Heart right ventricle (tissue), 16 donors: ENCODE results near the gene RFX3. TPM values are rescaled to one million over a fixed set of nuclear protein-coding genes. Genes with fewer than 3 reads are reported as not detected.

Experiments used
- ATAC-seq, 8 donors: fragments of 200-7000 bp; cut with Tn5 transposase; one replicate each; pipeline ENCODE4 v1.9.1; 2020; ENCODE audit warnings: mild to moderate bottlenecking in 8 of 8, moderate library complexity in 8 of 8, moderate number of reproducible peaks in 1 of 8
- DNase-seq, 2 donors: peaks; one replicate each; pipeline ENCODE4 v3.0.0-alpha.2; 2020
- H3K27ac ChIP-seq, 10 donors: fragments of 200-600 bp; sonication (generic) in 2 of 10; one replicate each; pipeline versions ENCODE4 v1.5.0 to v1.8.0; 2020 to 2022; ENCODE audit warnings: mild to moderate bottlenecking in 3 of 10
- H3K27me3 ChIP-seq, 7 donors: fragments of 200-600 bp; one replicate each; pipeline ENCODE4 v1.8.0; 2021 to 2022; ENCODE audit warnings: mild to moderate bottlenecking in 2 of 7
- H3K36me3 ChIP-seq, 9 donors: fragments of 200-600 bp; sonication (generic) in 1 of 9; one replicate each; pipeline versions ENCODE4 v1.5.0 to v1.8.0; 2020 to 2022; ENCODE audit warnings: mild to moderate bottlenecking in 2 of 9
- H3K4me1 ChIP-seq, 9 donors: fragments of 200-600 bp; sonication (generic) in 1 of 9; one replicate each; pipeline versions ENCODE4 v1.5.0 to v1.8.0; 2020 to 2022; ENCODE audit warnings: mild to moderate bottlenecking in 4 of 9
- H3K4me3 ChIP-seq, 10 donors: fragments of 200-600 bp; sonication (generic) in 2 of 10; one replicate each; pipeline versions ENCODE4 v1.5.0 to v1.8.0; 2020 to 2022; ENCODE audit warnings: mild to moderate bottlenecking in 7 of 10, moderate library complexity in 2 of 10
- H3K9me3 ChIP-seq, 11 donors: fragments of 200-600 bp in 10 of 11; sonication (generic) in 2 of 11; one replicate each; pipeline versions ENCODE4 v1.5.0 to v1.8.0; 2013 to 2022; ENCODE audit warnings: mild to moderate bottlenecking in 2 of 11, control low read depth in 1 of 11, moderate library complexity in 1 of 11
- CTCF ChIP-seq, 9 donors: fragments of 200-600 bp; sonication (generic) in 2 of 9; IDR thresholded peaks; one replicate each; pipeline versions ENCODE4 v1.5.0 to v1.8.0; 2021 to 2022; ENCODE audit warnings: antibody characterized with exemption in 9 of 9, mild to moderate bottlenecking in 5 of 9, moderate library complexity in 1 of 9
- WGBS, 2 donors: extraction: QIAGEN DNeasy Blood & Tissue Kit; methylation state at CpG; one replicate each; pipeline ENCODE4 v1.1.7; 2013; ENCODE audit warnings: inconsistent platforms in 1 of 2; 5-methylcytosine and 5-hydroxymethylcytosine counted together
- intact Hi-C, 10 donors: fragments of 100-400 bp; cut with DNase I; formaldehyde crosslinking; loops; one replicate each; pipeline versions ENCODE4 v1.11.1 to v1.14.2; 2022
- polyA plus RNA-seq, 2 donors: library from polyadenylated mRNA; stranded (reverse); fragments of 200-250 nt; gene quantifications; one replicate each; pipeline ENCODE4 v1.2.3, GENCODE V29; 2013
- total RNA-seq, 10 donors: library from RNA; stranded (reverse); fragmentation: NEBNext Ultra II Directional in 3 of 10; extraction: Animal tissue kit (Norgen Biotek cat#: 25700) in 3 of 10; gene quantifications; one replicate each; pipeline versions ENCODE4 v1.2.1 to v1.2.4, GENCODE V29; 2021 to 2023
- donor health status: Arrhythmogenic right ventricular cardiomyopathy.
- donor health status: ischemic (EF 13 %, LVEDD 7.1; RV severe dilation, severe dysfunction).
- donor health status: healthy with polysubstance abuse.
- donor health status: DM: no; HTN: yes; CAD: no.
- donor health status: DM: no; HTN: no; CAD: no.
- donor health status: ischemic (EF 25% LVEDD 6.9; RV normal size, moderate dysfunction).
- donor health status: ischemic (EF 25% LVEDD 5.7; RV mildly dilated, moderate dysfunction).
- donor health status: healthy.
- donor health status: DM: yes; HTN: yes; CAD: no.
- donor health status: Ischemic cardiomyopathy.
- donor health status: ischemic (EF 35%, LVEDD 5.7; RV mildly dilated, moderate dysfunction).
- donor health status: nonischemic (EF 11% LVEDD 7.7; RV severe dilation, severe dysfunction).
- donor health status: DM: yes; HTN: yes; CAD: no.
- donor health status: PGD.
- donor health status: ischemic (EF 29% LVEDD 5.4; RV normal size, mild dysfunction).
- donor health status: nonischemic (EF 23%, LVEDD 6.1; RV moderate dilation, normal function).

RFX3 gene
- total and polyA plus RNA-seq, 12 donors, result 0.43 to 5.9 (median 3.5) TPM

- intact Hi-C loops, result no loop called here
- no peak for TF ChIP-seq CTCF (IDR thresholded peaks at IDR 0.05)
- no peaks in the 10 kb centered on the region for H3K4me1 ChIP-seq
- ATAC-seq (no peak), DNase-seq (no peak)
- no peaks in the 10 kb centered on the region for H3K27me3 ChIP-seq
- H3K27ac ChIP-seq, result no peak overlapping the region
- 83% methylated on average over 6 of the region's 6 CpGs for WGBS, 2 donors
- no peaks in the 10 kb centered on the region for H3K9me3 ChIP-seq
- H3K36me3 ChIP-seq, result peaks cover 0 to 12% (median 0%) of the 10 kb centered on the region in 9 donors
- H3K4me3 ChIP-seq, result no peak overlapping the region
These were observed 9.0 kb upstream of the RFX3 start for GRCh38 chr9:3534614-3535404.

GRCh38 chr9:3532158-3532557, 6.4 kb upstream of the RFX3 start:
- Histone ChIP-seq H3K27ac (no peak overlapping the region), H3K27me3 (no peaks in the 10 kb centered on the region), H3K36me3 (peaks cover 0 to 12% (median 0%) of the 10 kb centered on the region in 9 donors), H3K4me1 (peaks cover 0 to 24% (median 17%) of the 10 kb centered on the region in 9 donors), H3K9me3 (no peaks in the 10 kb centered on the region), H3K4me3 (no peak overlapping the region)
- DNase-seq (no peak), ATAC-seq (no peak)
- no peak for TF ChIP-seq CTCF (IDR thresholded peaks at IDR 0.05)
- intact Hi-C loops, result no loop called here

- intact Hi-C loops, result loop anchor here in 5 of 10 donors (5.0 to 10.0 kb wide), 5 partner anchors 54 to 686 kb away; partner anchors contain the start of gene PUM3 (in 3 of the 5)
- no peaks in the 10 kb centered on the region for H3K27me3 ChIP-seq
- WGBS, 2 donors, result 86 to 91% methylated on average over 7 of the region's 7 CpGs
- H3K36me3 ChIP-seq, result peaks cover 0 to 12% (median 0%) of the 10 kb centered on the region in 9 donors
- no peak for DNase-seq
- H3K27ac ChIP-seq, result peak overlapping the region in 1 of 10 donors; percentile 100
- TF ChIP-seq CTCF (IDR thresholded peaks at IDR 0.05), result no peak
- no peak for ATAC-seq
- peak overlapping the region in 2 of 10 donors; percentile 81 to 85 for H3K4me3 ChIP-seq
- peaks cover 0 to 34% (median 26%) of the 10 kb centered on the region in 9 donors for H3K4me1 ChIP-seq
- no peaks in the 10 kb centered on the region for H3K9me3 ChIP-seq
These were observed 2.6 kb upstream of the RFX3 start for GRCh38 chr9:3528451-3528850.

- intact Hi-C loops, result loop anchor here in 5 of 10 donors (5.0 to 10.0 kb wide), 5 partner anchors 52 to 685 kb away; partner anchors contain the start of gene PUM3 (in 3 of the 5)
- Histone ChIP-seq H3K4me1 (peaks cover 0 to 38% (median 28%) of the 10 kb centered on the region in 9 donors), H3K36me3 (peaks cover 0 to 12% (median 0%) of the 10 kb centered on the region in 9 donors), H3K27ac (peak overlapping the region; percentile 99 to 100 (median 100)), H3K4me3 (peak overlapping the region; percentile 64 to 90 (median 80)), H3K27me3 (no peaks in the 10 kb centered on the region), H3K9me3 (no peaks in the 10 kb centered on the region)
- no peak for TF ChIP-seq CTCF (IDR thresholded peaks at IDR 0.05)
- DNase-seq, result no peak
- peak in 1 of 8 donors; percentile 1 for ATAC-seq
- 19 to 22% methylated on average over 19 of the region's 19 CpGs for WGBS, 2 donors
These were observed 1.5 kb upstream of the RFX3 start for GRCh38 chr9:3526997-3527940.
